GM04503 (cell line): ENCODE results near the gene HAGH.
"Not testable (repeated sequence)": the region's sequence is repeated elsewhere in the genome, so short reads cannot be mapped to it uniquely, and the experiment has no call there.

Experiments
- DNase-seq: peaks from one replicate; pipeline ENCODE4 v3.0.0-alpha.2; 2012; ENCODE audit warnings: low read depth

Gene HAGH

GRCh38 chr16:1826691-1827573 lies at the start of gene HAGH, which contains the start of gene FAHD1:
TSS of gene HAGH (minus strand) at chr16:1826825. CDS start at chr16:1826787, 38 bp downstream.
TSS of gene FAHD1 (plus strand) at chr16:1827206. CDS start at chr16:1827239, 33 bp downstream.
- peak; percentile 81 for DNase-seq

- not testable (repeated sequence) for DNase-seq
Measured at GRCh38 chr16:1876066-1876465, 49.4 kb upstream of the HAGH start.

- DNase-seq: no peak
Measured at GRCh38 chr16:1874854-1875253, 48.2 kb upstream of the HAGH start.

- DNase-seq: no peak
Measured at GRCh38 chr16:1871974-1872635, 45.5 kb upstream of the HAGH start, which contains the start of gene MEIOB. TSS of gene MEIOB (minus strand) at chr16:1872164. CDS start at chr16:1868175, 3,989 bp downstream.

- DNase-seq: peak; percentile 32
Measured at GRCh38 chr16:1870365-1871082, 43.9 kb upstream of the HAGH start.

GRCh38 chr16:1865902-1866690 lies 39.5 kb upstream of the HAGH start:
- no peak for DNase-seq

GRCh38 chr16:1863681-1864460 lies 37.2 kb upstream of the HAGH start:
- no peak for DNase-seq

- no peak for DNase-seq
Measured at GRCh38 chr16:1862394-1862793, 35.8 kb upstream of the HAGH start.

GRCh38 chr16:1861730-1862129 lies 35.1 kb upstream of the HAGH start:
- DNase-seq: no peak

GRCh38 chr16:1859650-1860049 lies 33.0 kb upstream of the HAGH start:
- DNase-seq: no peak

GRCh38 chr16:1858189-1858865 lies 31.7 kb upstream of the HAGH start:
- no peak for DNase-seq

GRCh38 chr16:1857433-1858097 lies 30.9 kb upstream of the HAGH start:
- DNase-seq: no peak

- no peak for DNase-seq
Measured at GRCh38 chr16:1851793-1852192, 25.2 kb upstream of the HAGH start.

- no peak for DNase-seq
Measured at GRCh38 chr16:1850981-1851380, 24.4 kb upstream of the HAGH start.

GRCh38 chr16:1846416-1846815 lies 19.8 kb upstream of the HAGH start:
- no peak for DNase-seq

GRCh38 chr16:1845985-1846384 lies 19.4 kb upstream of the HAGH start:
- DNase-seq: no peak

- DNase-seq: peak; percentile 42
Measured at GRCh38 chr16:1839554-1839953, 12.9 kb upstream of the HAGH start.

- DNase-seq: no peak
Measured at GRCh38 chr16:1834096-1834495, 7.5 kb upstream of the HAGH start.

- no peak for DNase-seq
Measured at GRCh38 chr16:1832838-1833454, 6.3 kb upstream of the HAGH start.
